Natural killer cell (primary cell): ENCODE data around the gene DEGS2. TPM values are rescaled to one million over a fixed set of nuclear protein-coding genes. Genes with fewer than 3 reads are reported as not detected.

Experiments used
- ATAC-seq, 3 donors: fragments of 150-1000 bp in 2 of 3; fragments of 200-7000 bp in 1 of 3; cut with Tn5 transposase; 1 replicate in 1 of 3; 2 replicates in 2 of 3; pipeline ENCODE4 v1.10.0; 2021; ENCODE audit warnings: mild to moderate bottlenecking in 2 of 3, moderate library complexity in 2 of 3
- DNase-seq, 2 donors: peaks; one replicate each; pipeline versions ENCODE4 v3.0.0 to v3.0.0-alpha.2; 2013 to 2021; ENCODE audit warnings: mixed read lengths in 1 of 2
- H3K27ac ChIP-seq: one replicate; pipeline ENCODE4 v1.5.1; 2013; ENCODE audit warnings: mild to moderate bottlenecking, low read length
- H3K27me3 ChIP-seq: one replicate; pipeline ENCODE4 v1.6.1; 2013; ENCODE audit warnings: low read length; ENCODE audit not compliant: control insufficient read depth, insufficient read depth
- H3K36me3 ChIP-seq: one replicate; pipeline ENCODE4 v1.6.1; 2013; ENCODE audit warnings: low read length; ENCODE audit not compliant: control insufficient read depth, insufficient read depth
- H3K4me1 ChIP-seq: one replicate; pipeline ENCODE4 v1.6.1; 2013; ENCODE audit warnings: low read length; ENCODE audit not compliant: control insufficient read depth, insufficient read depth
- H3K4me3 ChIP-seq: one replicate; pipeline ENCODE4 v1.5.1; 2013; ENCODE audit warnings: low read length
- H3K9me3 ChIP-seq: one replicate; pipeline ENCODE4 v1.6.1; 2013; ENCODE audit warnings: low read length; ENCODE audit not compliant: control insufficient read depth, insufficient read depth
- H3K27ac Mint-ChIP-seq, 2 donors: one replicate each; pipeline ENCODE4 v1.8.0; 2022; ENCODE audit warnings: mild to moderate bottlenecking in 2 of 2, mixed read lengths in 2 of 2, moderate library complexity in 1 of 2
- H3K27me3 Mint-ChIP-seq, 2 donors: one replicate each; pipeline ENCODE4 v1.8.0; 2022; ENCODE audit warnings: low read depth in 2 of 2, mixed read lengths in 2 of 2
- H3K36me3 Mint-ChIP-seq: one replicate; pipeline ENCODE4 v1.8.0; 2022; ENCODE audit warnings: mixed read lengths
- H3K4me1 Mint-ChIP-seq, 2 donors: one replicate each; pipeline ENCODE4 v1.8.0; 2022; ENCODE audit warnings: mixed read lengths in 2 of 2
- H3K4me3 Mint-ChIP-seq: one replicate; pipeline ENCODE4 v1.8.0; 2022; ENCODE audit warnings: mild to moderate bottlenecking, moderate library complexity, mixed read lengths
- H3K9me3 Mint-ChIP-seq, 2 donors: one replicate each; pipeline ENCODE4 v1.8.0; 2022; ENCODE audit warnings: mixed read lengths in 2 of 2
- CTCF ChIP-seq: fragments of 200-600 bp; IDR thresholded peaks from one replicate; pipeline ENCODE4 v1.8.0; 2022; ENCODE audit warnings: antibody characterized with exemption
- WGBS: methylation state at CpG from one replicate; pipeline ENCODE4 v1.1.7; 2013; ENCODE audit warnings: missing lambda C conversion rate; ENCODE audit not compliant: insufficient coverage; 5-methylcytosine and 5-hydroxymethylcytosine counted together
- intact Hi-C: fragments of 100-400 bp; cut with micrococcal nuclease; formaldehyde crosslinking; loops from one replicate; pipeline ENCODE4 v1.14.2; 2022
- total RNA-seq, 4 donors: library from RNA; stranded (reverse); fragments of 120-200 nt in 1 of 4; gene quantifications; one replicate each; pipeline versions ENCODE4 v1.2.3 to v1.2.4, GENCODE V29; 2013 to 2022

Gene DEGS2
- total RNA-seq, 3 donors from 2014 or later (not counting 1 experiment from before 2014, with no cell fraction given), result 0.60 to 7.1 (median 4.4) TPM

- TF ChIP-seq CTCF, result no peak
- no peaks in the 10 kb centered on the region for H3K9me3 Mint-ChIP-seq
- intact Hi-C loops, result no loop called here
- no peaks in the 10 kb centered on the region for H3K9me3 ChIP-seq
- no peaks in the 10 kb centered on the region for H3K36me3 Mint-ChIP-seq
- peaks cover 0 to 20% of the 10 kb centered on the region in 2 donors for H3K4me1 Mint-ChIP-seq
- ATAC-seq (no peak), DNase-seq (no peak)
- peaks cover 96% of the 10 kb centered on the region for H3K36me3 ChIP-seq
- no peaks in the 10 kb centered on the region for H3K27me3 ChIP-seq
- 95% methylated on average over 25 of the region's 25 CpGs for WGBS
- peak overlapping the region in 1 of 2 donors; percentile 18 for H3K27ac Mint-ChIP-seq
- no peak overlapping the region for H3K4me3 Mint-ChIP-seq
- no peaks in the 10 kb centered on the region for H3K27me3 Mint-ChIP-seq
- no peak overlapping the region for H3K27ac ChIP-seq
- no peaks in the 10 kb centered on the region for H3K4me1 ChIP-seq
- no peak overlapping the region for H3K4me3 ChIP-seq
These were observed 27.1 kb downstream of the DEGS2 start for GRCh38 chr14:100132161-100132902.

GRCh38 chr14:100131181-100131580, 28.3 kb downstream of the DEGS2 start:
- WGBS, result 87% methylated on average over 6 of the region's 6 CpGs

GRCh38 chr14:100130521-100130920, 28.9 kb downstream of the DEGS2 start:
- Histone ChIP-seq H3K4me1 (no peaks in the 10 kb centered on the region), H3K9me3 (no peaks in the 10 kb centered on the region), H3K27ac (no peak overlapping the region), H3K36me3 (peaks cover 95% of the 10 kb centered on the region), H3K27me3 (no peaks in the 10 kb centered on the region), H3K4me3 (no peak overlapping the region)
- ATAC-seq, result no peak
- Mint-ChIP-seq H3K36me3 (no peaks in the 10 kb centered on the region), H3K4me1 (peaks cover 0 to 12% of the 10 kb centered on the region in 2 donors), H3K4me3 (no peak overlapping the region), H3K27me3 (no peaks in the 10 kb centered on the region), H3K27ac (peak overlapping the region; percentile 82), H3K9me3 (no peaks in the 10 kb centered on the region)
- TF ChIP-seq CTCF, result no peak
- no peak for DNase-seq
- 94% methylated on average over 11 of the region's 11 CpGs for WGBS
- intact Hi-C loops, result no loop called here

More at GRCh38 chr14:100131181-100131580, 28.3 kb downstream of the DEGS2 start:
- Histone ChIP-seq H3K36me3 (peaks cover 96% of the 10 kb centered on the region), H3K27me3 (no peaks in the 10 kb centered on the region), H3K4me3 (no peak overlapping the region), H3K27ac (no peak overlapping the region), H3K9me3 (no peaks in the 10 kb centered on the region), H3K4me1 (no peaks in the 10 kb centered on the region)
- TF ChIP-seq CTCF, result no peak
- Mint-ChIP-seq H3K27ac (peak overlapping the region; percentile 82), H3K36me3 (no peaks in the 10 kb centered on the region), H3K4me3 (no peak overlapping the region), H3K4me1 (peaks cover 0 to 16% of the 10 kb centered on the region in 2 donors), H3K9me3 (no peaks in the 10 kb centered on the region), H3K27me3 (no peaks in the 10 kb centered on the region)
- no peak for DNase-seq
- intact Hi-C loops, result no loop called here
- no peak for ATAC-seq
